ENCODE measurements around the gene AGBL4.
"Not testable (repeated sequence)": the region's sequence is repeated elsewhere in the genome, so short reads cannot be mapped to it uniquely, and the experiment has no call there.

The AGBL4 gene

GRCh38 chr1:49160677-49161076, 863.1 kb downstream of the AGBL4 start:
- no peak for DNase-seq

DNA sequence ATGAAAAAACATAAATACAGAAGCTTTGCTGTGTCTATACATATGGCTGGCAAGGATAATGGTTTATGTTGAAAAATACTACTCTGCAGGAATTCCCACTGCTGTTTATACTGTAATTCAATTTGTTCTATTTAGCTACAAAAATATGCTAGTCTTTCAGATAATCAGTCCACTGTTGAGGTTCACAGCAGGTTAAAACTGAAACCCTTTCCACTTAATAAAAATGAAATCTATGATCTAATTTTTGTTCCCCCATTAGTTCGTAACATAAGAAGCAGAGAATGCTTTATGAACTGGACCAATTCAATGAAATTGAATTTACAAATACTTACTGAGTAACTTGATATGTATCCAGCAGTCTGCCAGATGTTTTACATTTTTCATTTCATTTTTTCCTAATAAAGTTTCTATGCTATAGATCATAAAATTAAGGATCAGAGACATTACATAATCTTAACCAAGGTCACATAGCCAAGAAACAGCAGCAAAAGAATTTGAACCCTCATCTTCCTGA, 887.0 kb downstream of the AGBL4 start:
- DNase-seq = no peak

- DNase-seq = no peak
Measured at GRCh38 chr1:49125746-49126145, 898.0 kb downstream of the AGBL4 start.

DNA sequence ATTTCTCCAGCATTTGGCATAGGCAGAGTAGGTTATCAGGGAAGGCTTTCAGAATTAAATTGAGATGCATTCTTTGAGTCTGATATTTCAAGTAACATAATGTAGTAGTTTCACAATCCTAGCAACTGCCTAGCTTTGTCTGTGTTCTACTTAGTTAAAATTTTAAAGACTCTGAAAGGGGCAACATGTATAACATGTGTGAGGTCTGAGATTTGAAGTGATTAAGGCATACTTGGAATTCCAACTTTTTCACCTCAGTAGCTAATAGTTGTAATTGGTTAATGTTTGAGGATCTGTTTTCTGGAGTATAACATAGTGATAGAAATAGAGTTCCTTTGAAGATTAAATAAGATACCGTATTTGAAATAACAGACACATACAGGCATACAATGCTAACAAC, 911.8 kb downstream of the AGBL4 start:
- no peak for DNase-seq

DNA sequence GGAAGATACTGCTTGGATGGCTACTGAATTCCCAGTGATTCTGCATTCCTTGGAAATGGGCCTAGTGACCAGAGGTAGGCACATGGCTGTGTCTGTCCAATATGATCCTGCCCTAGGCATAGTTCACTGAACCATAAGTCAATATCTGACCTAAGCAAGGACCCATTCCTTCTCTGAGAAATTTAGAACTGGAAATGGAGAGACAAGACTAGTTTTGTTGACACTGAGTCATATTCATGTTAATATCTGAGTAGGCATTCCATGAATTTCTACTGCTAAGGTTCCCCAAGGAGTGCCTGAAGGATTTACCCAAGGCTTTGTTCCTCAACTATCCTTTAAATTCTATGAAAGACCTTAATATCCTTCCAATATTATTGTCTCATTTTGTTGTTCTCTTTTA, 917.3 kb downstream of the AGBL4 start:
- DNase-seq = no peak

DNA sequence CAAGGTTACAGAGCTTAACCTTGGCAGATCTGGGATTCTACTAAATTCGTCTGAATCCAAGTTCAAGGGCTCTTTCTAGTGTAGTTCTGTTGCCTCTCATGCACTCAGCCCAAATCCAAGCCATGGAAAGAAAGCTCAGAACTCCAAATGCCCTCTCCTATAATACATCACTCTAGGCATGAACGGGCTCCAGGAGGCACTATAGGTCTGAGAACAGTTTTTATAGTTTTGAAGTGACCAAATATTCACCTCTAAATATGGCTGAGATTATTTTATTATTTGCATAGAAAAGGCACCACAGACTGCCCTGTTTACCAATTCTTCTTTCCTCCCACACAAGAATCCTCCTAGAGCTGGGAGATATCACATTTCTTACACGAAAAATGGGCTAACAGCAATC, 919.2 kb downstream of the AGBL4 start:
- DNase-seq = no peak

DNA sequence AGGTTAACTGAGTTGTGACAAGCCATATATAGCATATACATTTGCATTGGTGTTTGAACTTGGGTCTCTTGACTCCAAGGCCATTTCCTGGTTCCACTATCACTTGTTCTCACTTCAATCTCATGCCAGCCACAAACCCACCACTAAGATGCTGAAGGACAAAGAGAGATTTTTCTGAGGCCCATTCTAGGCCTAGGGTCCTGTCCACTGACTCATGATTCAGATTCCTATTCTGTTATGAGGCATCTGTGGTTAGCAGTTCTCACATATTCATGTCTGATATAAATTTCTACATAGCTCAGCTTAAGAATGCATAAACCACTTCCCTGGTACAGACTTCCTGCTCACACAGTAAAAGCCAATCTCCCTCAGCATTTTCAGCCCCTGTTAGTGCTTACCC, 921.0 kb downstream of the AGBL4 start:
- no peak for DNase-seq

DNA sequence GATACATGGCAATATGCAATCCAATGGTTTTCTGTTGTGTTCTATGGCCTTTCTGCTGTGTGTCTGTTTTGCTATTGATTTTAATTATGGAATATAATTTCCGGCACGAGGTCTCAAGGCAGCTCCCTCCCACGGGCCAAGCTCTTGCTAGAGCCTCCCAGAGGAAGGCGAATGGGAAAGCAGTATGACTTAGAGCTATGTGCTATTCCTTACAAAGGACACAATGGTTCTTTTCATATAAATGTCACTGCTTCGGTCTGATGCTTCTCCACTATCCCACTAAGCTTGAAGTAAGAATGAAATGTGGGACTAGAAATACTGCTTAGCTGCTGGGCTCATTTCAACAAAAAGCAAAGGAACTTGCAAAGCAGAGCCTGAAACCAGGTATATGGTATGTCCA, 924.9 kb downstream of the AGBL4 start:
- no peak for DNase-seq

DNA sequence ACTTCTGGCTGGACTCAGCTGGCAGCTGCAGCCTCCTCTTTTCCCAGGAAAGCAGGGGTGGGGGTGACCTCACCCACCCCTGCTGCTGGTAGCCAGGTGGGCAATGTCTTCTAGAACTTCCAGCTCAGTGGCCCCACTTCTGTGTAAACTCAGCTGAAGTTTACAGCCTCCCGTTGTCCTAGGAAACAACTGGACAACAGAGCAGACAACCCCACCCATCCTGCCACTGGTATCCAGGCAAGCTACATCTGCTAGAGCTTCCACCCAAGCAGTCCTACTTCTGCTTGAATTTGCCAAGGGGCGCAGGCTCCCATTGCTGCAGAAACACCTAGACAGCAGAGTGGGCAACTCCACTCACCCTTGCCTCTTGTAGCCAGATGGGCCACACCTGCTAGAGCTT, 937.4 kb downstream of the AGBL4 start:
- no peak for DNase-seq

DNA sequence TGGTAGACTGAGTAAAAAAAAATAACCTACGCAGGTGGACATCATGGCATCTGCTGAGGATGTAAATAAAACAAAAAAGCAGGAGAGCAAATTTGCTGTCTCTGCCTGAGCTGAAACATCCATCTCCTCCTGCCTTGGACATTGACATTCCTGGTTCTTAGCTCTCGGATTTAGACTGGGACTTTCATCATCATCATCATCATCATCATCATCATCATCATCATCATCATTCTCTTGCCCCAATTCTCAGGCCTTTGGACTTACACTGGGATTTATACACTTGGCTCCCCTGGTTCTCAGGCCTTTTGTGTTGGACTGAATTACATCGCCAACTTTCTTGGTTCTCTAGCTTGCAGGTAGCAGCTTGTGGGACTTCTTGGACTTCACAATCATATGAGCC, 938.7 kb downstream of the AGBL4 start:
- DNase-seq = no peak

DNA sequence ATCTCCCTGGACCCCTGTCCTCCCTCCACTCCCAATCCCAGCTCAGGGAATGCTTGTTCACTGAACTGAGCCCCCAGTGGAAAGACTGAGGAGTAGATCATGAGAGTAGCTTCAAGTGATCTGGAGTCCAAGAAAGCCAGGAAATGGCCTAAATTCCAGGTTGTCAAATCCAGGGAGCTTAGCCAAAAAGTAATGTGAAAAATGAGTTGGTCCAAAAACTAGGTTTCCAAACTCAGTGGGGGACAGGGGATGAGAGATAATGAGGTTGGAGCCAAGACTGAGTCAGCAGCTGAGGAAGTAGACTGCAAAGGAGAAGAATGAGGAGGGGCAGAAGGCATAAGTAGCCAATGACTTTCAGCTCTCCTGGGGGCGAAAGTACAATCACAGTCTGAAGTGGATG, 963.0 kb downstream of the AGBL4 start:
- DNase-seq = no peak

DNA sequence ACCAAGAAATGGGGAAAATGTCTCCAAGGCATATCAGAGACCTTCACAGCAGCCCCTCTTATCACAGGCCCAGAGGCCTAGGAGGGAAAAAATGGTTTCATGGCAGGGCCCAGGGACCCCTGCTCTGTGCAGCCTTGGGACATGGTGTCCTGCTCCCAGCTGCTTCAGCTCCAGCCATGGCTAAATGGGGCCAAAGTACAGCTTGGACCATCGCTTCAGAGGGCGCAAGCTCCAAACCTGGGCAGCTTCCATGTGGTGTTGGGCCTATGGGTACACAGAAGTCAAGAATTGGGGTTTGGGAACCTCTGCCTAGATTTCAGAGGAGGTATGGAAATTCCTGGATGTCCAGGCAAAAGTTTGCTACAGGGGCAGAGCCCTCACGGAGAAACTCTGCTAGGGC, 964.7 kb downstream of the AGBL4 start:
- DNase-seq = no peak

- DNase-seq = no peak
Measured at GRCh38 chr1:49052102-49052501, 971.7 kb downstream of the AGBL4 start.

GRCh38 chr1:49051647-49052046, 972.1 kb downstream of the AGBL4 start:
- DNase-seq = no peak

DNA sequence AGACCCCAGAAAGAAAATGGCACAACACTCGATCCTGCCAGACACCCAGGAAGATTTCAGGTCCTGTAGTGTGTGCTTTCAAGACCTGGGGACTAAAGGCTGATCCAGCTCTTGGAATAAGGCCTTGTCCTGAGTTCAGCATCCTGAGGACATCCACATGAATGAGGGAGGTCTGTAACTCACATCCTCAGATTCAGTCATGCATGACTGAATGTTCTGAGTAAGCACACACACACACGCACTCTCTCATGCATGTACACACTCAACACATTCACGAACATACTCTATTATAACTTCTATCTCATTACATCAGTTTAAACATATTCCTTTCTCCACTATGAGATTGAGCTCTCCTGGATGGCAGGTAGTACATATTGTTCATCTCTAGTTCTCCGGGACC, 973.7 kb downstream of the AGBL4 start:
- no peak for DNase-seq

DNA sequence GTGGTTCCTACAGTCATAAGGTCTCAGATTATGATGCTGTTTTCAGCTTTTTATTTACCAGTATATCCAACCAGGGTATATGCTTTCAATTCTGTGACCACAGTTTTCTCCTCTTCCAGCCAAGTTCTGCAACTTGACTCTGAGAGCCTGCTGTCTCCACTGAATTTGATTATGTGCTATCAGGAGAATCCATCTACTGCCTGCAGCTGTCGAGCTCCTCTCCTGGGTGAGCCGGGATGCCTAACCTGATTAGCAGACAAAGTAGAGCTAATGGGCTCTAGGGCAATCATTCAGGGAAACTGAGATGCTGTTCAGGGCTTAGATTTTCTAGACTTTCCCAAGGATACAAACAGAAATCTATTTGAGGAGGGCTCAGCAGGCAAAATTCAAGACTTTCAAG, 975.6 kb downstream of the AGBL4 start:
- DNase-seq = no peak

DNA sequence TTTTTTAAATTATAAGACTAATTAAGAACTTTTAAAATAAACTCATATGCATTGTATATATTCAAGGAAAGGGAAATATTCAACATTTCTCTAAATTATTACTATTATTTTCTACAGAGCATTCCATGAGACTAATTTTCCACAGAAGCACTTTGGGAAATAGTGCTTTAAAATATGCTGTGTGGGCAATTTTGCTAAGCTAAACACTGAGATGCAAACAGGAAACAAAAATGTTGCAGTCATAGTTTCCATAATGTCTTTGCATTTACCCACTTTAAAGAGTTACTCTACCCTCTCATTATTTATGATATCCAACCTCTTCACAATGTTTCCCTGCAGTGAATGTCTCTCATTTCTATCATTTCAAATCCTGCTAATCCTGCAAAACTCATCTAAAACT, 977.4 kb downstream of the AGBL4 start:
- no peak for DNase-seq

GRCh38 chr1:49045371-49045770, 978.4 kb downstream of the AGBL4 start:
- DNase-seq = no peak

DNA sequence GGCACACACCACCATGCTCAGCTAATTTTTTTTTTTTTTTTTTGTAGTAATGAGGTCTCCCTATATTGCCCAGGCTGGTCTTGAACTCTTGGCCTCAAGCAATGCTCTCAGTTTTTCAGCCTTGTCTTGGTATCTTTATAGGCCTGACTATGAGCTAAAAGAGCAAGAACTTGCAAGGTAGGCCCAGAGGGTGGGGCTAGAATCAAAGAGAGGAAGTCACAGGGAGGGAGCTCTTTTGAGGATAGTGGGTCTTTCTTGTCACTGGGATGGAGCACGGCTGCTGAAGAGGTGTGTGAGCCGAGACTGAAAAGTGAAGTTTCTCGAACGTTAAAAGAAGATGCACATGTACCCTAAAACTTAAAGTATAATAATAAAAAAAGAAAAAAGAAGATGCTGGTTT, 987.1 kb downstream of the AGBL4 start:
- no peak for DNase-seq

DNA sequence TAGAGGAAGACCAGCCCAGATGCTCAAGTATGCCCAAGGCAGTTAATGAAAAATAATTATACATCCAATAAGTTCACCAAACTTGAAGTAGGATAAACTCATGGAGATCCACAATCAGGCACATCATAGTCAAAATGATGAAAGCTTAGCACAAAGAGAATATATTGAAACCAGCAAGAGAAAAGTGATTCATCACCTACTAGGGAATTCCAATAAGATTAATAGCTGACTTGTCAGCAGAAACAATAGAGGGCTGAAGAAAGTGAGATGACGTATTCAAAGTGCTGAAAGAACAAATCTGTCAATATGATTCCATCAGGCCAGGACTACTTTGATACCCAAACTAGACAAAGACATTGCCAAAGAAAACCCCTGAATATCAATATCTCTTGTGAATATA, 995.4 kb downstream of the AGBL4 start:
- no peak for DNase-seq

DNA sequence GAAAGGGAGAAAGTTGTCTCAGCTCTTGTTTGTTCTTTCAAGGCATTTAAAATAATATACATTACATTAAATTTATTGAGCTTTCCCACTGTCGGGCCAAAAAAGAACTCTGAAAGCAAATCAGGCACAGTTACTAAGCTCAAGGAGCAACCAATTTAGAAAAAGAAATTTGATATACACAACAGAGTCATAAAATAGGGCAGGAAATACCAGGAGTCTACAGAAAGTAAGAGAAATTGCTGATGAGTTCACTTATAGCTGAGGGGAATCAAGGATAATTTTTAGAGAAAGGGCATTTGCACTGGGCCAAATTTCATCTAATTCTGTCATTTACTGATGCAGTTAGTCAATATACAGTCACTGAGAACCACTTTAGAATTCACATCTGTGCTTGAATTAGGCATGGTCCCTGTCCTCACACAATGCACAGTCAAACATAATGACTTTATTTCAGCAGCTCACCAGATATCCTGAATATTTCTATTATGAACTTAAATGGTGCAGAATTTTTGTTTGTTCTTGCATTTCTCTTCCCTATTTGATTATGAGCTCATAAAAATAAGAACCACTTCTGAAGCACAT, 997.4 kb downstream of the AGBL4 start:
- no peak for DNase-seq

- DNase-seq = no peak
Measured at GRCh38 chr1:49016030-49016977, 1007.5 kb downstream of the AGBL4 start.

GRCh38 chr1:49013079-49013478, 1010.7 kb downstream of the AGBL4 start:
- no peak for DNase-seq

DNA sequence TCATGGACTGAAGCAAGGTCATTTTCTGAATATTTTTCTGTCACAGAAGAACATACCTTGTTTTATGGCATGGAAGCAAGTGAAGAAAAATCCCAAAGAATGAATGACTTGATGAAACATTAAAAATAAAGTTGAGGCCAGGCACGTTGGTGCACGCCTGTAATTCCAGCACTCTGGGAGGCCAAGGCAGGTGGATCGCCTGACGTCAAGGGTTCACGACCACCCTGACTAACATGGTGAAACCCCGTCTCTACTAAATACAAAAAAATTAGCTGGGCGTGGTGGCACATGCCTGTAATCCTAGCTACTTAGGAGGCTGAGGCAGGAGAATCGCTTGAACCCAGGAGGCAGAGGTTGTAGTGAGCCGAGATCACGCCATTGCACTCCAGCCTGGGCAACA, 1020.8 kb downstream of the AGBL4 start:
- DNase-seq = not testable (repeated sequence)

GRCh38 chr1:48999321-48999720, 1024.4 kb downstream of the AGBL4 start:
- no peak for DNase-seq
